ENCODE results near the gene MEDAG.

MEDAG gene

DNA sequence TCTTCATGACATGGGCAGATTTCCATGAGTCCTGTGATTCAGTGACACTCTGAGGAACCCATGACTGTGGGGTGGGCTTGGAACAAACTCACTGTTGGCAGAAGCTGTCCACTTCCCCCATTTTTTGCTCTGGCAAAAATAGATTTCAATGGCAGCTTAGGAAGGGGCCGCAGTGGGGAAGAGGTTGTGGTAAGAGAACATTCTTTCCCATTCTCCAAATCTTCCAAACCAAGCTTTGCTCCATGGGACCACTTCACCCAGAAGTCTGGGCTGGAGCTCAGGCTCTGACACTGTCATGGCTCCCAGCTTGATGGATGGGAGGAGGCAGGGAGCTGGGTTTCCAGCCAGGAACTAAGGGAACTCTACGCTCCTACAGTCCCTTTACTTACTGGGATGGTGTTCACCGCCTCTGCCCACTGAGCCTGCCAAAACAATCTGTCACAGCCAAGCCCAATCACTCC is 24.9 kb upstream of the MEDAG start:
- no peak overlapping the region for H3K9ac ChIP-seq (ENCODE audit: low read depth, low read length)
- H3K4me1 ChIP-seq (ENCODE audit: insufficient read depth, low read length), result peaks cover 12% of the 10 kb centered on the region
- no peaks in the 10 kb centered on the region for H3K36me3 ChIP-seq (ENCODE audit: insufficient read depth, low read length)
- no peaks in the 10 kb centered on the region for H3K9me3 ChIP-seq (ENCODE audit: control insufficient read depth, insufficient read depth, low read length)

- no peaks in the 10 kb centered on the region for H3K36me3 ChIP-seq (ENCODE audit: insufficient read depth, low read length)
- no peaks in the 10 kb centered on the region for H3K9me3 ChIP-seq (ENCODE audit: control insufficient read depth, insufficient read depth, low read length)
- no peak overlapping the region for H3K9ac ChIP-seq (ENCODE audit: low read depth, low read length)
- peaks cover 12% of the 10 kb centered on the region for H3K4me1 ChIP-seq (ENCODE audit: insufficient read depth, low read length)
Observed at GRCh38 chr13:30882026-30882850, 23.8 kb upstream of the MEDAG start.

- Histone ChIP-seq H3K36me3 (ENCODE audit: insufficient read depth, low read length) (no peaks in the 10 kb centered on the region), H3K9me3 (ENCODE audit: control insufficient read depth, insufficient read depth, low read length) (no peaks in the 10 kb centered on the region), H3K9ac (ENCODE audit: low read depth, low read length) (no peak overlapping the region), H3K4me1 (ENCODE audit: insufficient read depth, low read length) (peaks cover 12% of the 10 kb centered on the region)
Observed at GRCh38 chr13:30882996-30883766, 22.9 kb upstream of the MEDAG start.

DNA sequence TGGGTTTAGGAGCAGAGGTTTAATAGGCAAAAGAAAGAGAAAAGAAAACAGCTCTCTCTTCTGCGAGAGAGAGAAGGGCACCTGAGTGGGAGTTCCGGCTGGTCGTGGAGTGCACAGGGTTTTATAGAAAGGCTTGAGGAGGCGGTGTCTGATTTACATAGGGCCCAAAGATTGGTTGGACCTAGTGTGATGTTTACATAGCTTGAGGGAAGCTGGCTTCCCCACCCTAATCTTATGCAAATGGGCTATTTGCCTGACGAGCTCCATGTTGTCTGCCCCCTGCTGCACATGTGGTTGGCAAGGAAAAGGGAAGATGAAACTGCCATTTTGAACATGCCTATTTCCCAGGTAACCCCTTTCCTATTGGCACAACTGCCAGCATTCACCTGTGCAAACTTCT is 21.5 kb upstream of the MEDAG start:
- Histone ChIP-seq H3K9me3 (ENCODE audit: control insufficient read depth, insufficient read depth, low read length) (peaks cover 3% of the 10 kb centered on the region; the same call in 1 of the 2 replicates), H3K36me3 (ENCODE audit: insufficient read depth, low read length) (no peaks in the 10 kb centered on the region), H3K9ac (ENCODE audit: low read depth, low read length) (no peak overlapping the region), H3K4me1 (ENCODE audit: insufficient read depth, low read length) (peaks cover 12% of the 10 kb centered on the region)

DNA sequence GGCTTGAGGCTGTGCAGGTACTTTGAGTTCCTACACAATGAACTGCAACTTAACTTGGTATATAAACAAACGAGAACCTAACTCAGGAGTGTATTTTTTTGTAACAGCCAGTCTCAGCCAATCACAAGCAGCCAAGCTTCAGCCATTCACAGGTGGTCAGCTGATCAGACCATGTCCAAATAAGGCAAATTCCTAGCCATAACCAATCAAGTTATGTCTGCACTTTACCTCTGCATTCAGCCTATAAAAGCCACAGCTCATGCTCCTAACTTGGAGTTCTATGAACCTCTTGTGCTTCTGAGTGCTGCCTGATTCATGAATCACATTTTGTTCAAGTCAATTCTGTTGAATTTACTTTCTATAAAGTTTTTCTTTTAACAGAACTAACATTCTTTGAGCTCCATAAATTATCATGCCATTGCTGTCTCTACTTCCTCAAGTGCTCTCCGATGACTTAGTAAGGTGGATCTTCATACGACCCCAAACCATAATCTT is 16.8 kb upstream of the MEDAG start:
- Histone ChIP-seq H3K9ac (ENCODE audit: low read depth, low read length) (no peak overlapping the region), H3K36me3 (ENCODE audit: insufficient read depth, low read length) (no peaks in the 10 kb centered on the region), H3K9me3 (ENCODE audit: control insufficient read depth, insufficient read depth, low read length) (peaks cover 3% of the 10 kb centered on the region; the same call in 1 of the 2 replicates), H3K4me1 (ENCODE audit: insufficient read depth, low read length) (peaks cover 11% of the 10 kb centered on the region)

DNA sequence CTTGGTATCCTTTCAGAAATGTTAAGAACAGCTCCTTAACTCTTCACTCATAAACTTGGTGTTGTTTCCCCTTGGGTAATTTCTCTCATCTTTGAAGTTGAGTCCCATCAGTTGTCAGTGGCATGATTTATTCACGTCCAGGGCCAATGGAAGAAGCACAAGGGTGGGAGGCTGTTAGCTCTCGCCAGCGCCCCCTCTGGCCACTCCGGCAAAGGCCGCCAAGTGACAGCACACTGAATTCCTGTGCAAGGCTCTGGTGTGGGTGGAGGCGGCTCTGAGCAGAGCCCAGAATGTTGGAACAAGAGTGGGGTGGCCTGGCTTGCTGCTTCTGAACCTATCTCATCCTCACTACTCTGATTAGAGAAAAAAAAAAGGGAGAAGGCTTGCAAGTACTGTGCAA is 13.1 kb upstream of the MEDAG start:
- Histone ChIP-seq H3K9ac (ENCODE audit: low read depth, low read length) (no peak overlapping the region), H3K9me3 (ENCODE audit: control insufficient read depth, insufficient read depth, low read length) (peaks cover 3% of the 10 kb centered on the region; the same call in 1 of the 2 replicates), H3K4me1 (ENCODE audit: insufficient read depth, low read length) (peaks cover 18% of the 10 kb centered on the region), H3K36me3 (ENCODE audit: insufficient read depth, low read length) (no peaks in the 10 kb centered on the region)

DNA sequence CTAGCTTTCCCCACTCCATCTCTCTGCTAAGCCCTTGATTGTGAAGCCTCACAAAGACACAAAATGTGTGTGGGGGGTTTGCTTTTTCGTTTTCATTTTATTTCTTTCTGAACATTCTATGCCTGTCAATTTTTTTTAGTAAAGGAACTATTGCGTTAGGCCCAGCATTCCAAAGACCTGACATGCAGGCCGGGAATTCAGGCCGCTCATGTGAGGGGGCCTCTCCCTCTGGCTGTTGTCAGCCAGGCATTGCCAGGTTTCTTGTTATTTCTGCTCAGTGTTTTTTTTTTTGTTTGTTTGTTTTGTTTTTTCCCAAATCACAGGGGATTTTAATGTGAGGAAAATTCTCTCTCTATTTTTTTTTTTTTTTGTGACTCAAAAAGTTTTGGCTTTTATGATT is 10.3 kb upstream of the MEDAG start:
- Histone ChIP-seq H3K4me1 (ENCODE audit: insufficient read depth, low read length) (peaks cover 27% of the 10 kb centered on the region), H3K9me3 (ENCODE audit: control insufficient read depth, insufficient read depth, low read length) (no peaks in the 10 kb centered on the region), H3K9ac (ENCODE audit: low read depth, low read length) (no peak overlapping the region), H3K36me3 (ENCODE audit: insufficient read depth, low read length) (no peaks in the 10 kb centered on the region)

DNA sequence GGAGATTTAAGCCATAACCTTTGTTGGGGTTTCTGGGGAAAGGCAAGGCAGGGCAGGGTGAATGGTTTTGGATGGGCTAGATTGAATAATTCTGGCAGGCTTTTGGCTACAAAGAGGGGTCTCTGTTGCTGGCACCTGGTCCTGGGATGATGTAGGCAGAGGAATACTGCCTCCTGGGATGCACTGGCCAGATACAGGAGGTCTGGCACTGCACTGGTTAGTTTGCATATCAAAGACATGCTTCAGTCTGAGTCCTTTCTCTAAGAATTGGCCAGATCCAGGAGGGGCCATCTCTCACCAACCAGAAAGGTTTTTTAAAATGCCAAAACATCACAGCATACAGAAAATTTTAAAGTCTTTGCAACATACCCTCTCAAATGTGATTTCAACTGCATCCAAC is 8.0 kb upstream of the MEDAG start:
- H3K9ac ChIP-seq (ENCODE audit: low read depth, low read length), result no peak overlapping the region
- H3K4me1 ChIP-seq (ENCODE audit: insufficient read depth, low read length), result peaks cover 27% of the 10 kb centered on the region
- no peaks in the 10 kb centered on the region for H3K36me3 ChIP-seq (ENCODE audit: insufficient read depth, low read length)
- no peaks in the 10 kb centered on the region for H3K9me3 ChIP-seq (ENCODE audit: control insufficient read depth, insufficient read depth, low read length)

DNA sequence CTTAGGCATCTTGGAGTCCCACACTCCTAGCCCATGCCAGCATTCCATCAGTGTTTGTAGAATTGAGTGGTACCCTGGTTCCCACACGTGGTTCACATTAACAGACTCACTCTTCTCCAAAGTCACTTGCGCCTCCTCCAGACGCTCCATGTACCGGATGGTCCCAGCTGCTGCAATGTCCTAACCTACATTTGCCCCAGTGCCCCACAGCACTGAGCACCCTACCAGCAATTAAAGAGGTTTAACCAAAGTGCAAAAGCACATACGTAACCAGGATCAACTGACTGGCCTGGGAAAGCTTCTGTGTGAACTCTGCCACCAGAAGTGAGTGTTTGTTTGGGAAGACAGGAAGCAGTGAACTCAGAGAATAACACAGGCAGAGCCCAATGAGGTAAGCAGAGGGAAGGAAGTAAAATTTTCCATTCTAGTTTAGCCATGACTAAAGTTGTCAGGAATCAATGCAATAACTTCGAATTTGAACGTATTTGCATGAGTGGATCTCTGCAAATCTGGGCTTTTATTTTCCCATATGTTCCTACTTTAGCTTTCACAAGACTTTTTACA is 7.3 kb upstream of the MEDAG start:
- Histone ChIP-seq H3K9ac (ENCODE audit: low read depth, low read length) (no peak overlapping the region), H3K4me1 (ENCODE audit: insufficient read depth, low read length) (peaks cover 27% of the 10 kb centered on the region), H3K9me3 (ENCODE audit: control insufficient read depth, insufficient read depth, low read length) (no peaks in the 10 kb centered on the region), H3K36me3 (ENCODE audit: insufficient read depth, low read length) (no peaks in the 10 kb centered on the region)

GRCh38 chr13:30900436-30900835 is 5.6 kb upstream of the MEDAG start:
- H3K4me1 ChIP-seq (ENCODE audit: insufficient read depth, low read length), result peaks cover 24% of the 10 kb centered on the region
- no peaks in the 10 kb centered on the region for H3K36me3 ChIP-seq (ENCODE audit: insufficient read depth, low read length)
- H3K9ac ChIP-seq (ENCODE audit: low read depth, low read length), result no peak overlapping the region
- H3K9me3 ChIP-seq (ENCODE audit: control insufficient read depth, insufficient read depth, low read length), result no peaks in the 10 kb centered on the region

- H3K9me3 ChIP-seq (ENCODE audit: control insufficient read depth, insufficient read depth, low read length), result no peaks in the 10 kb centered on the region
- H3K9ac ChIP-seq (ENCODE audit: low read depth, low read length), result no peak overlapping the region
- peaks cover 17% of the 10 kb centered on the region for H3K4me1 ChIP-seq (ENCODE audit: insufficient read depth, low read length)
- no peaks in the 10 kb centered on the region for H3K36me3 ChIP-seq (ENCODE audit: insufficient read depth, low read length)
Observed at GRCh38 chr13:30900952-30901749, 4.9 kb upstream of the MEDAG start.

- Histone ChIP-seq H3K4me1 (ENCODE audit: insufficient read depth, low read length) (no peaks in the 10 kb centered on the region), H3K9me3 (ENCODE audit: control insufficient read depth, insufficient read depth, low read length) (no peaks in the 10 kb centered on the region), H3K36me3 (ENCODE audit: insufficient read depth, low read length) (no peaks in the 10 kb centered on the region), H3K9ac (ENCODE audit: low read depth, low read length) (no peak overlapping the region)
Observed at GRCh38 chr13:30904043-30904442, 2.0 kb upstream of the MEDAG start.

DNA sequence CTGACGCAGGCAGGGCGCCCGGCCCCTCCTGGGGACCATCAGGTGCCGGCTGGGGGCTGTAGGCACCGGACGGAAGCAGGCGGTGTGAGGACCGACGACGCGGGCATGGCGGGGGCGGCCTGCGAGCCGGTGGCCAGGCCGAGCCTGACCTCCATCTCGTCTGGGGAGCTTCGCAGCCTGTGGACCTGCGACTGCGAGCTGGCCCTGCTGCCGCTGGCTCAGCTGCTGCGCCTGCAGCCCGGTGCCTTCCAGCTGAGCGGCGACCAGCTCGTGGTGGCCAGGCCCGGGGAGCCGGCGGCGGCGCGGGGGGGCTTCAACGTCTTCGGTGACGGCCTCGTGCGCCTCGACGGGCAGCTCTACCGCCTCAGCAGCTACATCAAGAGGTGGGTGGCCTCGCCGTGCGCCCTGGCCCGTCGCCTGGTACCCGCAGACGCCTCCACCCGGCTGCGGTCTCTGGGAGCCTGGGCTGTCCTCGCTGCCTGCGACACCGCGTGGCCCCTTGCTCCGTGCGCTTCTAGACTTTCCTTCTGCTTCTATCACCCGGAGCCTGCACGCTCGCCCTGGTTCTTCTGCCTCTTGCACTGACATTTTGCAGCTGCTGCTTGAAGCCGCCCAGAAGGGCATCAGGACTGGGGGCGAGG is 460 bp downstream of the MEDAG start:
- Histone ChIP-seq H3K9me3 (ENCODE audit: control insufficient read depth, insufficient read depth, low read length) (no peaks in the 10 kb centered on the region), H3K36me3 (ENCODE audit: insufficient read depth, low read length) (no peaks in the 10 kb centered on the region), H3K9ac (ENCODE audit: low read depth, low read length) (peak overlapping the region; percentile 35; the same call in 1 of the 2 replicates), H3K4me1 (ENCODE audit: insufficient read depth, low read length) (no peaks in the 10 kb centered on the region)

Data from ES-I3 (cell line).